ENCODE measurements around the gene SRPK3.

Gene SRPK3

DNA sequence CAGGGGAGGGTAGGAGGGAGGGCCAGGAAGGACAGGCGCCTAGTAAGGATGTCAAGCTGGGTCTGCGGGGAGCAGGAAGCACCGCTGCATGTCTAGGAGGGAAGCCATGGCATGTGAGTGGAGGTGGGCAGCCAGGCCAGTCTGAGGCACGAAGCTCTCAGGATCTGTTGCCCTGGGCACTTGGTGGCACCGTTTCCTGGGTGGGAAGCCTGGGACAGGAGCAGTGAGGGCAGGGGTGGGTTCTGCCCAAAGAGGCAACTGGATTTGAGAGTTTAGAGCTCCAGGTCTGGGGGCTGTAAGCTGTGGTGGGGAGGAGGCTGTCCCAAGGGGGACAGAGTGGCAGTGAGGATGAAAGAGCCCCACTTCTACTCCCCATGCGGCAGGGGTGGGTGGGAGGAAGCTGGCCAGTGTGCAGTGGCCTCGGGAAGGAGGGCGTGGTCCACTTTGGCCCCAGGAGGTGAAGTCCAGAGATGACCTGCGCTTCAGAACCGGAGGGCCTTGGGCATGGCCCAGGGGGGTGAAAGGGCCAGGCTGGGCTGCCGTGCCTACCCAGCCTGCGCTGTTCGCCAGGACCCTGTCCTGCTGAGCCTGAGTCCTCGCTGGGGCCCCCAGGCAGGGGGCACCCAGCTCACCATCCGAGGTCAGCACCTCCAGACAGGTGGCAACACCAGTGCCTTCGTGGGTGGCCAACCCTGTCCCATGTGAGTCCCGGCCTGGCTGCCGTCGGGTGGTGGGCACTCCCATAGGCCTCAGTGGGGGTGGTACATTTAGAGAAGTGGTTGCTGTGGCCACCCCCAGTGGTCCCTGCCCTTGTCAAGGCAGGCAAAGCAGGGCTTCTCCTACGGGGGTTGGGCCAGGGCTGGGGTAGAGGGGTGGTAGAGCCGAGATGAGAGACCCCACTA is 8.3 kb upstream of the SRPK3 start:
- H3K4me3 Mint-ChIP-seq = no peak overlapping the region
- no peak overlapping the region for H3K27ac Mint-ChIP-seq
- no peak for DNase-seq
- H3K27me3 Mint-ChIP-seq = no peaks in the 10 kb centered on the region
- H3K4me1 Mint-ChIP-seq = peaks cover 3% of the 10 kb centered on the region
- ATAC-seq = no peak
- no peaks in the 10 kb centered on the region for H3K36me3 Mint-ChIP-seq (ENCODE audit: low read depth)
- no peaks in the 10 kb centered on the region for H3K9me3 Mint-ChIP-seq

DNA sequence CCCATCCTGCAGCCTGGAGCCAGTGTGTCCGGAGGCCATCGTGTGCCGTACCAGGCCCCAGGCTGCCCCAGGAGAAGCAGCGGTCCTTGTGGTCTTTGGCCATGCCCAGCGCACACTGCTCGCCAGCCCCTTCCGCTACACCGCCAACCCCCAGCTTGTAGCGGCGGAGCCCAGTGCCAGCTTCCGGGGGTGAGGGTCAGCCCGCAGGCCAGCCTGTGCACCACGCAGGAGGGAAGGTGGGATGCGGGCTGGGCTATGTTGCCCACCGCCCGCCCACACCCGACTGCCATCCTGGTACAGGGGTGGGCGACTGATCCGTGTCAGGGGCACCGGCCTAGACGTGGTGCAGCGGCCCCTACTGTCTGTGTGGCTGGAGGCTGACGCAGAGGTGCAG is 7.6 kb upstream of the SRPK3 start:
- no peak for DNase-seq
- Mint-ChIP-seq H3K4me1 (no peaks in the 10 kb centered on the region), H3K27ac (no peak overlapping the region), H3K27me3 (no peaks in the 10 kb centered on the region), H3K36me3 (ENCODE audit: low read depth) (no peaks in the 10 kb centered on the region), H3K9me3 (no peaks in the 10 kb centered on the region), H3K4me3 (no peak overlapping the region)
- ATAC-seq = no peak

DNA sequence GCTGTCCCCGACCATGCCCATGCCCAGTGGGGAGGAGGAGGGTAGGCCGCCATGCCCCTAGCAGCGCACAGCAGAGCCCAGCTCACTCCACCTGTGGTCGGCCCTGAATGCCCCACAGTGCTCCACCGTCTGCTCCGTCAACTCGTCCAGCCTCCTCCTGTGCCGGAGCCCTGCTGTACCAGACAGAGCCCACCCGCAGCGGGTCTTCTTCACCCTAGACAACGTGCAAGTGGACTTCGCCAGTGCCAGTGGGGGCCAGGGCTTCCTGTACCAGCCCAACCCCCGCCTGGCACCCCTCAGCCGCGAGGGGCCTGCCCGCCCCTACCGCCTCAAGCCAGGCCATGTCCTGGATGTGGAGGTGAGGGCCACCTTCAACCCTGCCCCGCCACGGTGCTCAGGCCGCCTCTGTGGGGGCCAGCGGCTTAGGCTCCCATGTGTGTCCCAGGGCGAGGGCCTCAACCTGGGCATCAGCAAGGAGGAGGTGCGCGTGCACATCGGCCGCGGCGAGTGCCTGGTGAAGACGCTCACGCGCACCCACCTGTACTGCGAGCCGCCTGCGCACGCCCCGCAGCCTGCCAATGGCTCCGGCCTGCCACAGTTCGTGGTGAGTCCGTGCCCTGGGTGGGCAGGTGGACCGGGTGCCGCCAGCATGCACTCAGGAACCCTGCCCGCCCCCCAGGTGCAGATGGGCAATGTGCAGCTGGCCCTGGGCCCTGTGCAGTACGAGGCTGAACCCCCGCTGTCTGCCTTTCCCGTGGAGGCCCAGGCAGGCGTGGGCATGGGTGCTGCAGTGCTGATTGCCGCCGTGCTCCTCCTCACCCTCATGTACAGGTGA is 6.9 kb upstream of the SRPK3 start:
- no peaks in the 10 kb centered on the region for H3K4me1 Mint-ChIP-seq
- H3K4me3 Mint-ChIP-seq = no peak overlapping the region
- no peak overlapping the region for H3K27ac Mint-ChIP-seq
- no peaks in the 10 kb centered on the region for H3K36me3 Mint-ChIP-seq (ENCODE audit: low read depth)
- no peak for ATAC-seq
- H3K27me3 Mint-ChIP-seq = no peaks in the 10 kb centered on the region
- H3K9me3 Mint-ChIP-seq = no peaks in the 10 kb centered on the region
- no peak for DNase-seq

DNA sequence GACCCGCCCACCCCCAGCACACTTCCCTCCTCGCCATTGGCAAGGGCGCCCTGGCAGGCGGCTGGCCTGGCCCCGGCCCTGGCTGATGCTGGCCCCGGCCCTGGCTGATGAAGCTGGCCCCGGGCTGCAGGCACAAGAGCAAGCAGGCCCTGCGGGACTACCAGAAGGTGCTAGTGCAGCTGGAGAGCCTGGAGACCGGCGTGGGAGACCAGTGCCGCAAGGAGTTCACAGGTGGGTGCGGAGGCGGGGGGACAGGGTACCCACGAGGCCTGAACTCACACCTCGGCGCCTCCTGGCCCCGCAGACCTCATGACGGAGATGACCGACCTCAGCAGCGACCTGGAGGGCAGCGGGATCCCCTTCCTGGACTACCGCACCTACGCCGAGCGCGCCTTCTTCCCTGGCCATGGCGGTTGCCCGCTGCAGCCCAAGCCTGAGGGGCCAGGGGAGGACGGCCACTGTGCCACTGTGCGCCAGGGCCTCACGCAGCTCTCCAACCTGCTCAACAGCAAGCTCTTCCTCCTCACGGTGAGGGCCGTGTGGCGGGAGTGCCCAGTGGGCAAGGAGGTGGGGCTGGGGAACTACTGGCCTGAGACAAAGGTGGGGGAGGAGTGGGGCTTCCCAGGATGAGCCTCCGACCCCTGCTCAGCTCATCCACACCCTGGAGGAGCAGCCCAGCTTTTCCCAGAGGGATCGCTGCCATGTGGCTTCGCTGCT is 6.1 kb upstream of the SRPK3 start:
- H3K36me3 Mint-ChIP-seq (ENCODE audit: low read depth) = no peaks in the 10 kb centered on the region
- no peak for DNase-seq
- no peaks in the 10 kb centered on the region for H3K4me1 Mint-ChIP-seq
- no peaks in the 10 kb centered on the region for H3K9me3 Mint-ChIP-seq
- no peak overlapping the region for H3K27ac Mint-ChIP-seq
- peaks cover 1% of the 10 kb centered on the region for H3K27me3 Mint-ChIP-seq
- no peak for ATAC-seq
- H3K4me3 Mint-ChIP-seq = no peak overlapping the region

DNA sequence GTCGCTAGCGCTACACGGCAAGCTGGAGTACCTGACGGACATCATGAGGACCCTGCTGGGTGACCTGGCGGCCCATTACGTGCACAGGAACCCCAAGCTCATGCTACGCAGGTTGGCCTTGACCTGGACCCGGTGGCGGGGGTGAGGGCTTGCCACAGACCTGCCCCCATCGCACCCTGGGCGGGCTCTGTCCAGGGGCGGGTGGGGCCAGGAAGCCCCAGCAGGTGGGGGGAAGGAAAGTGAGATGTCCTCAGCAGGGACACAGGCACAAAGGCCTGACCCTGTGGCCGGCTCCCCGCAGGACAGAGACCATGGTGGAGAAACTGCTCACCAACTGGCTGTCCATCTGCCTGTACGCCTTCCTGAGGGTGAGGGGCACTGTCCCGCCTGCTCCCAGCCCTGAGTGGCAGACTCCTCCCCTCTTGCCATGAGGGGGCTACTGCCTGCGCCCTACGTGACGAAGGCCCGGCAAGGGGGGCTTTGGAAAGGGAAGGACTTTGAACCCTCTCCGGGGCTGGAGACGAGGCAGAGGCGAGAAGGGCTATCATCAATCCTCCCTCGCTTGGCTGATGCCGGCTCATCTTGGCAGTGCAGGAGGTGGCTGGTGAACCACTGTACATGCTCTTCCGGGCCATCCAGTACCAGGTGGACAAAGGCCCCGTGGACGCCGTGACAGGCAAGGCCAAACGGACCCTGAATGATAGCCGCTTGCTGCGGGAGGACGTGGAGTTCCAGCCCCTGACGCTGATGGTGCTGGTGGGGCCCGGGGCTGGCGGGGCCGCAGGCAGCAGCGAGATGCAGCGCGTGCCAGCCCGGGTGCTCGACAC is 5.3 kb upstream of the SRPK3 start:
- H3K4me3 Mint-ChIP-seq = no peak overlapping the region
- H3K4me1 Mint-ChIP-seq = no peaks in the 10 kb centered on the region
- H3K27ac Mint-ChIP-seq = no peak overlapping the region
- DNase-seq (no peak), ATAC-seq (no peak)
- no peaks in the 10 kb centered on the region for H3K36me3 Mint-ChIP-seq (ENCODE audit: low read depth)
- H3K27me3 Mint-ChIP-seq = peaks cover 4% of the 10 kb centered on the region
- H3K9me3 Mint-ChIP-seq = no peaks in the 10 kb centered on the region

DNA sequence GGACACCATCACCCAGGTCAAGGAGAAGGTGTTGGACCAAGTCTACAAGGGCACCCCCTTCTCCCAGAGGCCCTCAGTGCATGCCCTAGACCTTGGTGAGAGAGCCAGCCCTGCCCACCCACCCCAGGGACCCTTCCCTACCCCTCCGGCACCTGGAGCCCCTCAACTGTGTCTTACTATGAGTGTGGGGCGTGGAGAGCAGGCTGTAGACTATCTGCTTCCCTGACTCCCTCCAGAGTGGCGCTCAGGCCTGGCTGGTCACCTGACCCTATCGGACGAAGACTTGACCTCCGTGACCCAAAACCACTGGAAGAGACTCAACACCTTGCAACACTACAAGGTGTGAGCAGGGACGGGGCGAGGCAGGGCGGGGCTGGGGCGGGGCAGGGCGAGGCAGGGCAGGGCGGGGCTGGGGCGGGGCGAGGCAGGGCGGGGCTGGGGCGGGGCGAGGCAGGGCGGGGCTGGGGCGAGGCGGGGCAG is 4.7 kb upstream of the SRPK3 start:
- DNase-seq = no peak
- no peaks in the 10 kb centered on the region for H3K4me1 Mint-ChIP-seq

DNA sequence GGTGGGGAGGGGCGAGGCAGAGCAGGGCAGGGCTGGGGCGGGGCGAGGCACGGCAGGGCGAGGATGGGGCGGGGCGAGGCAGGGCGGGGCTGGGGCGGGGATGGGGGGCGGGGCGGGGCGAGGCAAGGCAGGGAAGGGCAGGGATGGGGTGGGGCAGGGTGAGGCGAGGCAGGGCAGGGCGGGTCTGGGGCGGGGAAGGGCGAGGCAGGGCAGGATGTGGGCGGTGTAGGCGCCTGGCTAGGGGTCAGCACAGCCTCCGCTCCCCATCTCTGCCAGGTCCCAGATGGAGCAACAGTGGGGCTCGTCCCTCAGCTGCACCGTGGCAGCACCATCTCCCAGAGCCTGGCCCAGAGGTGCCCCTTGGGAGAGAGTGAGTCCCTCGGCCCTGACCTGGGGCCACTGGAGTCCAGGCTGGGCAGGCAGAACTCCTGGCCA is 4.2 kb upstream of the SRPK3 start:
- no peak for ATAC-seq

More for the DNA sequence above, 4.7 kb upstream of the SRPK3 start:
- ATAC-seq = no peak
- Mint-ChIP-seq H3K4me3 (no peak overlapping the region), H3K9me3 (no peaks in the 10 kb centered on the region), H3K36me3 (ENCODE audit: low read depth) (no peaks in the 10 kb centered on the region), H3K27ac (no peak overlapping the region), H3K27me3 (peaks cover 4% of the 10 kb centered on the region)

DNA sequence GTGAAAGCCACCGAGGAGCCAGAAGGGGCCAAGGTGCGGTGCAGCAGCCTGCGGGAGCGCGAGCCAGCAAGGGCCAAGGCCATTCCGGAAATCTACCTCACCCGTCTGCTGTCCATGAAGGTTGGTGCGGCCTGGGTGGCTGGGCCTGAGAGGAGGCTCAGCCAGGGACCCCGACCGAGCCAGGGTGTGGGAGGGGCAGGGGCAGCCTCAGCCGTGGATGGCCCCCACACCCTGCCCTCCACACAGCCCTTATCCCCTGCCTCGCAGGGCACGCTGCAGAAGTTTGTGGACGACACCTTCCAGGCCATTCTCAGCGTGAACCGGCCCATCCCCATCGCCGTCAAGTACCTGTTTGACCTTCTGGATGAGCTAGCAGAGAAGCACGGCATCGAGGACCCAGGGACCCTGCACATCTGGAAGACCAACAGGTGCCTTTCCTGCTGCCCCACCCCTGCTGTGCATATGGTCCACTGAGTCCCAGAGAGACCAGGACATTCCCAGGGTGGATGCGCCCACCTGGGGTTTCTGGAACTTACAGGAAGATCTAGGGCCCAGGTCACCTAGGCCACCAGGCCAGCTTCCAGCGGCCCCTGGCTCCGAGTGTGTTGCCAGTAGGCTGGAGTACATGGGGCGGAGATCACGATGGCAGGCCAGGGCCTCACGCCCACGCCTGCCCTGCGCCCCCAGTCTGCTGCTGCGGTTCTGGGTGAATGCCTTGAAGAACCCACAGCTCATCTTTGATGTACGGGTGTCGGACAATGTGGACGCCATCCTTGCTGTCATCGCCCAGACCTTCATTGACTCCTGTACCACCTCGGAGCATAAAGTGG is 3.4 kb upstream of the SRPK3 start:
- ATAC-seq (no peak), DNase-seq (no peak)
- Mint-ChIP-seq H3K27ac (no peak overlapping the region), H3K36me3 (ENCODE audit: low read depth) (no peaks in the 10 kb centered on the region), H3K4me1 (no peaks in the 10 kb centered on the region), H3K9me3 (no peaks in the 10 kb centered on the region), H3K27me3 (peaks cover 4% of the 10 kb centered on the region), H3K4me3 (no peak overlapping the region)

More for the DNA sequence above, 4.2 kb upstream of the SRPK3 start:
- no peaks in the 10 kb centered on the region for H3K4me1 Mint-ChIP-seq
- no peak overlapping the region for H3K4me3 Mint-ChIP-seq
- no peaks in the 10 kb centered on the region for H3K36me3 Mint-ChIP-seq (ENCODE audit: low read depth)
- no peak overlapping the region for H3K27ac Mint-ChIP-seq
- peaks cover 4% of the 10 kb centered on the region for H3K27me3 Mint-ChIP-seq
- H3K9me3 Mint-ChIP-seq = no peaks in the 10 kb centered on the region
- DNase-seq = no peak

DNA sequence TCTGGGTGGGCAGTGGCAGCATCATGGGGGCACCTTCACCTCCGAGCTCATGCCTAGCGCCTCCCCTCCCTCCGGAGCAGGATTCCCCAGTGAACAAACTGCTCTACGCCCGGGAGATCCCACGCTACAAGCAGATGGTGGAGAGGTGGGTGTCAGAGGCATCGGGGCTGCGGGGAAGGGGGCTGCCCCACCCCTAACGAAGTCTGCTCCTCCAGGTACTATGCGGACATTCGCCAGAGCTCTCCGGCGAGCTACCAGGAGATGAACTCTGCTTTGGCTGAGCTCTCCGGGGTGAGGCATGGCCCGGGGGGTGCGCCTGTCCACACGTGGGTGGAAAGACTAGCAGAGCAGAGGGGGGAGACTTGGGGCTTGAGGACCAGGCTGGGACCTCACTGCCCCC is 2.7 kb upstream of the SRPK3 start:
- Mint-ChIP-seq H3K36me3 (ENCODE audit: low read depth) (no peaks in the 10 kb centered on the region), H3K9me3 (no peaks in the 10 kb centered on the region), H3K27ac (no peak overlapping the region), H3K4me3 (no peak overlapping the region), H3K4me1 (no peaks in the 10 kb centered on the region), H3K27me3 (peaks cover 4% of the 10 kb centered on the region)
- DNase-seq = no peak
- ATAC-seq = no peak

DNA sequence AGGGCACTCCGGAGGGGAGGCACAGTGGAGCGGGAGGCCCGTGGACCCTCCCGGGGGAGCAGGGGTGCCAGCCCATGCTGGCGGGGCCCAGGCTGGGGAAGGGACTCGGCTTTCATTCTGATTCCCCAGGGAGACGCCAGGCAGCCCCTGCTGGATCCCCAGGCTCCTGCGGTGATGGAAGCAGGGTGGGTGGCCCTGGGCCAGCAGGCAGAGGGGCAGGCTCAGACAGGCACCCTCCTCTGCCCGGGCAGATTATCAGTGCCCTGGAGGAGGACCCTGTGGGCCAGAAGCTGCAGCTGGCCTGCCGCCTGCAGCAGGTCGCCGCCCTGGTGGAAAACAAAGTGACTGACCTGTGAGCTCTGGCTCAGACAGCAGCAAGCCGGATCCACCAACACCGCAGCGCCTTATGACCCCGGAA is 2.1 kb upstream of the SRPK3 start:
- ATAC-seq (no peak), DNase-seq (no peak)
- no peaks in the 10 kb centered on the region for H3K9me3 Mint-ChIP-seq
- H3K36me3 Mint-ChIP-seq (ENCODE audit: low read depth) = no peaks in the 10 kb centered on the region
- H3K27ac Mint-ChIP-seq = no peak overlapping the region
- no peaks in the 10 kb centered on the region for H3K4me1 Mint-ChIP-seq
- H3K27me3 Mint-ChIP-seq = peaks cover 4% of the 10 kb centered on the region
- no peak overlapping the region for H3K4me3 Mint-ChIP-seq

DNA sequence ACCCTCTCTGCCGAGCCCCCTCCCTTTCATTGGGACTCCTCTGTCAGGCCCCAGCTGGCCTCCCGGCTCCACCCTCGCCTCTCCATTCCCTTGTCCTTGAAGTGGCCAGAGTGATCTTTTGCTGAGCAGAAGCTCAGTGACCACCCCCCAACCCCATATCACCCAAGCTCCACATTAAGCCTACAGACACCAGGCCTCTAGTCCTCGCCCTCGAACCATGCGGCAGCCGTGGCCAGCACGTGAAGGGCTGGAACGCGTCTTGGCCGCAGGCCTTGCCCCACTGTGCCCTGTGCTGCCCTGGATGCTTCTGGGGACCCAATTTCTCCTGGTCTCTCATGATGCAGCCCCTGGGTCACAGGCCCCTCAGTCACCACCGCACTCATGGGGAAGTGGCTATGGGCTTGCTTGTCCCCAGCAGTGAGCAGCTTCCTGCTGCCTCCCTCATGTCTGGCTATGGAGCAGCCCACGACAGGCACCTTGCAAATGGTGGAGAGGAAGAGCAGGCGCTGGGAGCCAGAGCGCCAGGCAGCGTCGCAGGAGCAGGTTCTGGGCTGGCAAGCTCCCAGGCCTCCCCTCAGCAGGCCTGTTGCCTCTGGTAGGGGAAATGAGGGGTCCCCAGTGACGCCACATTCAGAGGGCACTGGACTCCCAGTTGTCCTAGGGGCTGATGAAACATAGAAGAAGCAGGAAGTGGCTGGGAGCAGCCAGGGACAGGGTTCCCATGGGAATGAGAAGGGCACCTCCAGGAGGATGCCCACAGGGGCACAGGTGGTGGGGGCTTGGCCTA is 757 bp upstream of the SRPK3 start:
- no peak for ATAC-seq
- Mint-ChIP-seq H3K36me3 (ENCODE audit: low read depth) (no peaks in the 10 kb centered on the region), H3K4me1 (no peaks in the 10 kb centered on the region), H3K27me3 (peaks cover 4% of the 10 kb centered on the region), H3K27ac (no peak overlapping the region), H3K9me3 (no peaks in the 10 kb centered on the region), H3K4me3 (no peak overlapping the region)
- DNase-seq = no peak

DNA sequence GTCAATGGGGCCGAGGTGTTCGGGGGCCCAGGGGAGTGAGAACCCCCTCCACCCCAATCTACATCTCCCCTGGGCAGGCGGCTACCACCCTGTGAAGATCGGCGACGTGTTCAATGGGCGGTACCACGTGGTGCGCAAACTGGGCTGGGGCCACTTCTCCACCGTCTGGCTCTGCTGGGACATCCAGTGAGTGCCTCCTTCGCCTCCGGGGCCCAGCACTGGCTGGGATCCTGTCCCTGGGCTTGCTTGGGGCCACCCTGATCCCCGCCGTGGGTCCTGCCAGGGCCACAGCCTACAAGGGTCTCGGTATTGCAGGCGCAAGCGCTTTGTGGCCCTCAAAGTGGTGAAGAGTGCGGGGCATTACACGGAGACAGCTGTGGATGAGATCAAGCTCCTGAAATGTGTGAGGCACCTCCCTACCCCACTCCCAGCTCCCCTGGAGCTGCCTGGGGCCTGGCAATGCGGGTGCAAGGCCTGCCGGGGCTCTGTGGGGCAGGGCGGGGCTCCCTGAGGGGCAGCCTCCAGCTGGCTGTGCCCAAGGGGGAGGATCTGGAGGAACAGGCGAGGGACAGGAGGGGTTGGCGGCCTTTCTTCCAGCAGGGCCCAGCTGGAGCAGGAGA is 697 bp downstream of the SRPK3 start:
- no peak overlapping the region for H3K27ac Mint-ChIP-seq
- DNase-seq = no peak
- no peak for ATAC-seq
- H3K36me3 Mint-ChIP-seq (ENCODE audit: low read depth) = no peaks in the 10 kb centered on the region
- H3K9me3 Mint-ChIP-seq = no peaks in the 10 kb centered on the region
- H3K27me3 Mint-ChIP-seq = peaks cover 4% of the 10 kb centered on the region
- H3K4me3 Mint-ChIP-seq = no peak overlapping the region
- no peaks in the 10 kb centered on the region for H3K4me1 Mint-ChIP-seq
